SK-N-SH (cell line): ENCODE data around the gene LOX. TPM values are rescaled to one million over a fixed set of nuclear protein-coding genes. Genes with fewer than 3 reads are reported as not detected.
A peak's percentile ranks its signal among the peaks of the same experiment; 100 is the strongest.

Experiments
- CTCF ChIA-PET: fragments of 300-600, 350-600 bp; formaldehyde crosslinking; extraction: SDS; loops from one replicate; lab custom pipeline; 2021; lab: Yijun Ruan, JAX
- POLR2A ChIA-PET: fragments of 350-600 bp; sonication (Branson Sonifier 250); formaldehyde crosslinking; extraction: SDS; loops from one replicate; lab custom pipeline; 2020; ENCODE audit warnings: antibody characterized with exemption, inconsistent platforms; lab: Yijun Ruan, JAX
- DNase-seq: peaks from one replicate; pipeline ENCODE4 v3.0.0; 2012
- H2AFZ ChIP-seq: fragments of 200-600 bp; sonication (generic); 2 replicates; pipeline ENCODE4 v1.8.1; 2016; ENCODE audit warnings: antibody characterized with exemption, mild to moderate bottlenecking, low read depth
- H3F3A ChIP-seq: fragments of 200-600 bp; sonication (generic); replicated peaks from 2 replicates; pipeline ENCODE3; 2016; ENCODE audit warnings: antibody characterized with exemption, mild to moderate bottlenecking; ENCODE audit not compliant: insufficient read depth
- H3K27ac ChIP-seq, 2 experiments: fragments of 200-500 bp in 1 of 2; fragments of 200-600 bp in 1 of 2; sonication (Bioruptor generic) in 1 of 2; sonication (generic), shearing (Covaris generic) in 1 of 2; 2 replicates each; pipeline versions ENCODE4 v1.5.1 to v1.6.1; 2014 to 2016; ENCODE audit warnings: low read depth in 2 of 2, inconsistent platforms in 1 of 2, low read length in 1 of 2, mild to moderate bottlenecking in 1 of 2, mixed read lengths in 1 of 2
- H3K27me3 ChIP-seq: fragments of 200-600 bp; sonication (generic), shearing (Covaris generic); 2 replicates; pipeline ENCODE4 v1.6.1; 2016; ENCODE audit warnings: mixed run types; ENCODE audit not compliant: insufficient read depth
- H3K36me3 ChIP-seq, 2 experiments: fragments of 200-500 bp in 1 of 2; fragments of 200-600 bp in 1 of 2; sonication (Bioruptor generic) in 1 of 2; sonication (generic) in 1 of 2; replicated peaks in 1 of 2; 2 replicates each; pipeline versions ENCODE3 to v1.5.1; 2014 to 2016; ENCODE audit warnings: low read length in 1 of 2, mild to moderate bottlenecking in 1 of 2; ENCODE audit not compliant: insufficient read depth in 2 of 2, control insufficient read depth in 1 of 2
- H3K4me1 ChIP-seq, 2 experiments: fragments of 200-500 bp in 1 of 2; fragments of 200-600 bp in 1 of 2; sonication (Bioruptor generic) in 1 of 2; sonication (generic), shearing (Covaris generic) in 1 of 2; 2 replicates each; pipeline versions ENCODE4 v1.5.1 to v1.6.1; 2014 to 2016; ENCODE audit warnings: low read depth in 1 of 2, low read length in 1 of 2, mixed run types in 1 of 2; ENCODE audit not compliant: insufficient read depth in 2 of 2, control insufficient read depth in 1 of 2
- H3K4me2 ChIP-seq: fragments of 200-600 bp; sonication (generic), shearing (Covaris generic); 2 replicates; pipeline ENCODE4 v1.6.1; 2017; ENCODE audit warnings: mixed run types
- H3K4me3 ChIP-seq, 2 experiments: fragments of 200-500 bp in 1 of 2; fragments of 200-600 bp in 1 of 2; sonication (Bioruptor generic) in 1 of 2; sonication (generic), shearing (Covaris generic) in 1 of 2; 2 replicates each; pipeline versions ENCODE4 v1.5.1 to v1.8.1; 2014 to 2016; ENCODE audit warnings: low read depth in 2 of 2, inconsistent platforms in 1 of 2, low read length in 1 of 2, mild to moderate bottlenecking in 1 of 2, mixed read lengths in 1 of 2, moderate library complexity in 1 of 2
- H3K79me2 ChIP-seq: fragments of 200-600 bp; sonication (generic); 2 replicates; pipeline ENCODE4 v1.8.1; 2017; ENCODE audit warnings: mild to moderate bottlenecking; ENCODE audit not compliant: insufficient read depth
- H3K9ac ChIP-seq: fragments of 200-600 bp; sonication (generic); 2 replicates; pipeline ENCODE4 v1.6.1; 2017; ENCODE audit warnings: mixed run types
- H3K9me2 ChIP-seq: fragments of 200-600 bp; sonication (generic); 2 replicates; pipeline ENCODE4 v1.6.1; 2017; ENCODE audit warnings: mixed run types
- H3K9me3 ChIP-seq: fragments of 200-600 bp; sonication (generic); 2 replicates; pipeline ENCODE4 v1.6.1; 2017; ENCODE audit warnings: mixed run types, mild to moderate bottlenecking, moderate library complexity
- H4K20me1 ChIP-seq: fragments of 200-600 bp; sonication (generic); 2 replicates; pipeline ENCODE4 v1.6.1; 2017; ENCODE audit warnings: mild to moderate bottlenecking, mixed run types; ENCODE audit not compliant: insufficient read depth
- FOXJ3 ChIP-seq: sonication (generic); formaldehyde crosslinking; IDR thresholded peaks from 2 replicates; pipeline ENCODE4 v1.5.1; 2020; ENCODE audit warnings: mild to moderate bottlenecking, missing genetic modification reagents
- GABPA ChIP-seq: IDR thresholded peaks from 2 replicates; pipeline ENCODE4 v1.4.0; 2012; ENCODE audit warnings: low read depth, mild to moderate bottlenecking
- MAX ChIP-seq: IDR thresholded peaks from 2 replicates; pipeline ENCODE4 v1.4.0; 2012; ENCODE audit warnings: low read depth
- POLR2AphosphoS5 ChIP-seq: IDR thresholded peaks from 2 replicates; pipeline ENCODE4 v1.6.1; 2012; ENCODE audit warnings: low read depth, low read length
- RFX5 ChIP-seq: IDR thresholded peaks from 2 replicates; pipeline ENCODE4 v1.6.1; 2012; ENCODE audit warnings: mild to moderate bottlenecking, improper control_type of control experiment, low read length
- TEAD4 ChIP-seq: IDR thresholded peaks from 2 replicates; pipeline ENCODE4 v1.4.0; 2012; ENCODE audit warnings: mild to moderate bottlenecking, borderline replicate concordance; ENCODE audit not compliant: insufficient read depth
- USF1 ChIP-seq: IDR thresholded peaks from 2 replicates; pipeline ENCODE4 v1.4.0; 2012; ENCODE audit warnings: low read depth, borderline replicate concordance
- ZBTB33 ChIP-seq: IDR thresholded peaks from 2 replicates; pipeline ENCODE4 v1.4.0; 2012; ENCODE audit warnings: low read depth, borderline replicate concordance
- WGBS: methylation state at CpG from one replicate; pipeline ENCODE4 v1.1.6; 2017; ENCODE audit warnings: low lambda C conversion rate; 5-methylcytosine and 5-hydroxymethylcytosine counted together
- polyA plus RNA-seq, 3 experiments: library from polyadenylated mRNA; depleted of rRNA; stranded (reverse); fragments of >200 nt; gene quantifications; 2 replicates each; pipeline ENCODE4 v1.2.3, GENCODE V29; 2012

LOX gene
- polyA plus RNA-seq, 1 of the 3 experiments (the other 2 are of a cell fraction), result 36.3 TPM

- Histone ChIP-seq H3K36me3 (no peaks in the 10 kb centered on the region), H3K27ac (no peak overlapping the region), H4K20me1 (no peaks in the 10 kb centered on the region), H2AFZ (no peak overlapping the region), H3K9me2 (no peaks in the 10 kb centered on the region), H3K4me2 (no peak overlapping the region), H3K9me3 (no peaks in the 10 kb centered on the region), H3F3A (no peaks in the 10 kb centered on the region), H3K4me3 (no peak overlapping the region), H3K79me2 (peaks cover 12% of the 10 kb centered on the region; the same call in 1 of the 2 replicates), H3K4me1 (peaks cover 9 to 13% of the 10 kb centered on the region in 2 experiments; a peak in 2 of 4 replicates), H3K9ac (no peak overlapping the region), H3K27me3 (no peaks in the 10 kb centered on the region)
- TF ChIP-seq GABPA (no peak), TEAD4 (no peak), RFX5 (no peak)
- CTCF ChIA-PET, result interaction anchor here (0.7 to 1.6 kb wide), 3 partner anchors 10 to 114 kb away, joined by 3 to 4 read pairs (median 3); no protein-coding TSS in a partner anchor
- DNase-seq, result no peak
- POLR2A ChIA-PET, result no interaction called here
- 88% methylated on average over 2 of the region's 2 CpGs for WGBS
Measured at GRCh38 chr5:122081541-122081940, 3.5 kb upstream of the LOX start.

GRCh38 chr5:122077366-122078115 lies 518 bp downstream of the LOX start:
- POLR2A ChIA-PET, result interaction anchor here (1.0 kb wide), 1 partner anchor 116 kb away, joined by 4 read pairs; the partner anchor contains the start of gene SRFBP1

More at GRCh38 chr5:122077366-122078115, 518 bp downstream of the LOX start:
- Histone ChIP-seq H3K4me3 (peak overlapping the region; percentile 71 to 85), H3K9me3 (no peaks in the 10 kb centered on the region), H3K27me3 (no peaks in the 10 kb centered on the region), H3K9ac (peak overlapping the region; percentile 91), H2AFZ (peak overlapping the region; percentile 83), H3K4me2 (peak overlapping the region; percentile 88), H4K20me1 (no peaks in the 10 kb centered on the region), H3K27ac (peak overlapping the region; percentile 39 to 83; a peak in 3 of 4 replicates), H3K9me2 (no peaks in the 10 kb centered on the region), H3F3A (peaks cover 6% of the 10 kb centered on the region), H3K36me3 (peaks cover 3 to 18% of the 10 kb centered on the region in 2 experiments), H3K4me1 (peaks cover 14 to 19% of the 10 kb centered on the region in 2 experiments; a peak in 3 of 4 replicates), H3K79me2 (peaks cover 50% of the 10 kb centered on the region)
- DNase-seq, result peak; percentile 73
- TF ChIP-seq ZBTB33 (no peak), FOXJ3 (CRISPR knock-in tag) (no peak), POLR2AphosphoS5 (0 out of 2 replicates have a peak, but pooled peaks have one; percentile 1), TEAD4 (no peak), USF1 (peak; percentile 38; the same call in 1 of the 2 replicates), MAX (peak; percentile 54)
- 1% methylated on average over 14 of the region's 78 CpGs for WGBS
- CTCF ChIA-PET, result interaction anchor here (0.7 to 3.7 kb wide), 17 partner anchors 11 to 128 kb away, joined by 3 to 25 read pairs (median 6); partner anchors contain the start of gene SRFBP1
